Embryonic facial prominence (tissue), 1 donor: ENCODE data around the gene NOP9.

Source experiments
- DNase-seq: peaks from one replicate; pipeline ENCODE4 v3.0.0-alpha.2; 2016; ENCODE audit errors: extremely low spot score

Gene NOP9

DNA sequence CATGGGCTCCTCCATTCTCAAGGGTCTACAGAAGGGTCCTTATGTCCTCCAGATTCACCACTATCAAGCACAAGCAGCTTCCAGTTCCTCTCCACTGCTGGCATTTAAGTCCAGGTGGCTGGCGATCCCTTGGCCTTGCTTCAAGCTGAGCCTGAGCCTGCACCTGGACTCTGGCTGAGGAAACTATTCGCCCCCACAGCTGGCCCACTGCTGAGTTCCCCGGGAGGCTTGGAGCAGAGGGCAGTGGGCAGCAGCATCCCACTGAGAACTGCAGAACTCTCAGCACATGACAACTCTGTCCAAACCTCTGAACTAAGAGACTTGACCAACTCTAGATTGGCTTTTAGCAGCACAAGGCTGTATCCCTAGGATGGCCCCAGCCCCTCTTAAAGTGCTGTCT, 16.9 kb upstream of the NOP9 start:
- no peak for DNase-seq

DNA sequence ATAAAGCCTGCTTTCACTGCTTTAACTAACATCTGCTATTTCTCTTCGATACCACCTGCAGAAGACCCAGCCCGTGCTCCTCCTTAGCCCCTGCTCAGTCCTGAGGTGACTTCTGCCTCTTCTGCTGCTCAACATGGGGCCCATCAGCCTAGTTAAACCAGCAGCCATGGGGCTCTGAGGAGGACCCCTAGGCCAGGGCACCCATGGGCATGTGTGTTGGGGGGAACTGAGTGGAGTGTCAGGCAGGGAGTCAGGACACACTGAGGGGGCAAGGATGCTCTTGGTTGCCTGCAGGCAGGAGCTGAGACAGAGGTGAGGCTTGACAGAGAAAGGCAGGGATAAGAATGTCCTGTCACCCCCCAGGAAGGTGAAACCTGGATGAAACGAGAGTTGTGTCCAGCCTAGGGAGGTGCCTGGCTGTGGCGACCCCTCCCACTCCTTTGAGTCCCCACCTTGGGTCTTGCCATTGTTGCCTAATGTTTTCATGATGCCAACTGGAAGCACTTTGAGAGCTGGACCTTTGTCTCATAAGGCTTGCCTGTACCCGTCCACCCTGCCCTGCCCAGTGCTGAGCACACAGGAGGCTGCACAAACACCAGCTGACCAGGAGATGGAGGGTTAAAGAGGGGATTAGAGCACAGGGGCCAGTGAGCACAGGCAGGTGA, 15.7 kb upstream of the NOP9 start:
- DNase-seq: no peak

DNA sequence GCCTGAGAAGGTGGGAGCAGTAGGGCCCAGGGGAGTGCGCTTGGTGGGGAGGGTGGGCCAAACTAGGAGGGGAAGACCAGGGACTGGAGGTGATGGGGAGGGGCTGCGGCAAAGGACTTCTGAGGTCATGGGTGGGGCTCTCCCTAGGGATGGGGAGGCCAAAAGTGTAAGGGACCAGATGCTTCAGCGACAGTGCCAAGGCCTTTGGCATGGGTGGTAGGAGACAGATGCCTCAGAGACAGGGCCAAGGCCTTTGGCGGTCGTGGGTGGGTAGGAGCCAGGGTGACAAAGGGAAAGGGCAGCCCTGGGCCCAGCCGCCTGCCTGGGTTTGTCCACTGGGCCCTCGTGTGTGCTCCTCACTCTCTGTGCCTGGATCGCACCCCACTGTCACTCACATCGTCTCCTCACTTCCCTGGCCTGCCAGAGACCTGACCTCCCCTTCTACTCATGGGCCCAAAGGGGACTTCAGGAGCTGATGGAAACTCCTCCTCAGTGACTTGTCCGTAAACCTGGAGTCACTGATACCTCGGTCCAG, 15.1 kb upstream of the NOP9 start:
- DNase-seq: no peak

DNA sequence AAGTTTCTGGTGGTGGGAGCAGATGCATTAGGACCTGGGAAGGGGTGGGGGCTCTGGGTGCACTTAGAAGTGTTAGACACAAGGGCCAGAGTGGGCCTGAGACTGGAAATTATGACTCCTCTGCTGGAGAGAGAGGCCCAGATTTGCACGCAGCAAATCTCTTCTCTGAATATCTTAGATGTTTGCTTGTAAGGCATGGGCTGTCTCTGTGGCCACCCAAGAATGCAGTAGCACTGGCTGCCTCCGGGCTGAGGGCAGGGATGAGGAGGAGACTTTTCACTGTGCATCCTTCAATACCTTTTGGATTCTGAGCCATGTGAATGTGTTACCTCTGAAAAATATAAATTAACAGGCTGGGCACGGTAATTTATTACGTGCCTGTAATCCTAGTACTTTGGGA, 14.3 kb upstream of the NOP9 start:
- no peak for DNase-seq

- no peak for DNase-seq
Measured at GRCh38 chr14:24286996-24287395, 12.7 kb upstream of the NOP9 start.

- DNase-seq: no peak
Measured at GRCh38 chr14:24289649-24290280, 9.9 kb upstream of the NOP9 start.

- no peak for DNase-seq
Measured at GRCh38 chr14:24290746-24291145, 8.9 kb upstream of the NOP9 start.

GRCh38 chr14:24291446-24292117, 8.1 kb upstream of the NOP9 start:
- DNase-seq: no peak

- DNase-seq: no peak
Measured at GRCh38 chr14:24292118-24292807, 7.4 kb upstream of the NOP9 start.

- DNase-seq: no peak
Measured at GRCh38 chr14:24293525-24293924, 6.1 kb upstream of the NOP9 start.

- DNase-seq: peak; percentile 26
Measured at GRCh38 chr14:24296341-24297157, 3.1 kb upstream of the NOP9 start.

DNA sequence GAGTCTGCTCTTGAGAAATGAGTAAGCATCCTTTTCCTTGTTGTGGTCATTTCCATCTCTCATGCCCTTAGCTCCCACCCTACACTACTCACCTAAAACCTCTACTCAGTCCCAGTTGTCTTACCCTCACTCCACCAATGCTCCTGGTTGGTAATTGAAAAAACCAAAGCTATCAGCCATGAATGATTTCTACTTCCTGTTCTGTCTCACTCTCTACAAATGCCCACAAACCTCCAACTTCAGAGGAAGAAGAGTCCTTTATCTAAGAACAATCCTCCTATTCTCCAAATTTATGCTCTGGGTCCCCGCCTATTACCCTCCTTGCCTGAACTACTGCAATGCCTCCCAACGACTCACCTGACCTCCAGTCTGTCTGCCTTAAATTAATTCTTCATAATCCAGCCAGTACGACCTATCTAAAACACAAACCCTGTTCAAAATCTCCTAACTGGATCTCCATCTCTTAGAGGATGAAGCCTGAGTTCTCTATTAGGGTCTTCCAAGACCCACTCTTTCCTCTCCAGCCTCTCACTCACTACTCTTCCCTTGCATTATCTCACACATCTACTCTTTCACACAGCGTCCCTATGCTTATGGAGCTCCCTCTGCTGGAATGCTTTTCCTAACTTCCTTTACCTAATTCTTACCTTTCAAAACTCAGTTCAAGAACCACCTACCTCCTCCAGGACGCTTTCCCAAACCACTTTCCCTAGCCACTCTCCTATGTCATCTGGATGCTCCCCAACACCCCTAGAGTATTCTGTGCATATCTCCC, 2.3 kb upstream of the NOP9 start:
- DNase-seq: no peak

DNA sequence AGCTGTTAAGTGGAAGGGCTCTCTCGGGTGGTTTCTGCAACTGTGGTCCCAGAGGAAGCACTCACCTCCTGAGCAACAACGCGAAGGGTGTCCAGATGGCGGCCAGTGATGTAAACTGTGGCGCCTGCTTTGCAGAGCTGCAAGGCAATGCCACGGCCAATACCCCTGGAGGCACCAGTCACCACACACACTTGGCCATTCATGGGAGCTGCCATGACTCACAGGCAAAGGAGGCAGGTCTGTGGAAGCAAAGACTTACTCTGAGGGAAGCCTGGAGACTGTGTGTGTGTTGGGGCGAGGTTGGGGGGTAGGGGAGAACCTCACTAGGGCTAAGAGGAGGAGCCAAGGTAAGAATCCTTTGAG, 777 bp upstream of the NOP9 start:
- DNase-seq: no peak

GRCh38 chr14:24300326-24300980, 803 bp downstream of the NOP9 start:
- DNase-seq: no peak

GRCh38 chr14:24304019-24304387, 4.4 kb downstream of the NOP9 start:
- no peak for DNase-seq

- no peak for DNase-seq
Measured at GRCh38 chr14:24307156-24307574, 7.5 kb downstream of the NOP9 start.

GRCh38 chr14:24307575-24308341, 8.1 kb downstream of the NOP9 start, which contains the start of gene CIDEB:
TSS of gene CIDEB (minus strand) at chr14:24307977. CDS start at chr14:24307858, 119 bp downstream.
- no peak for DNase-seq

DNA sequence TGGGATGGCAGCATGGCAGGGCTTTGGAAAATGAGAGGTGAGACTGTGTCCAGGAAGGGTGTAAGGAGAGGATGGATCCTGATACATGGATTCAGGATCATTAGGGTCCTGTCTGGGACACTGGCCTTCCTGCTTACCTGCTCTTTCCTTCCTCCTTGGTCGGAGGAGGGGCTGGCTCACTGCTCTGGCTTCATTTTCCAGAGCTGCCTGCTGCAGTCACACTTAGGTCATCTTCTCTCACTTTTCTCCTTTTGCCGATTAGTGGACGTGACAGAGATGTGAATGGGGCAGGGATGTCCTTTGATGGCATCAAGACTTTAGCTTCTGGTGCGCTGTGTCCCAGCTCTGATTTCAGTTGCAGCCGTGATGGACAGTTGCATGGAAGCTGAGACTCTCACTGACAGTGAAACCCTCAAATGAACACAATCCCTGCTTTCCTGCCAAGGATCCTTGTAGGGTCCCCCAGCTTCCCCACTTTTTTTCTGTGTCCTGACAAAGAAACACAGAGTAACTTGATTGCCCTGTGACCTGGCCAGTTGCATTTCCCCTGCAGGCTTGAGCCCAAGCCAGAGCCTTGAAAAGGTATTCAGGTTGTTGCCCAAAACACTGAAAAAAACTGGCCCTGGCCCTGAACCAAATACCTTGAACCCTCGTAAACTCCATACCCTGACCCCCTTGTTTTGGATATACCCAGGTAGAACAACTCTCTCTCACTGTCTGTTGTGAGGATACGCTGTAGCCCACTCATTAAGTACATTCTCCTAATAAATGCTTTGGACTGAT, 8.9 kb downstream of the NOP9 start:
- no peak for DNase-seq
